ENCODE data around the gene LIMD2. TPM values are rescaled to one million over a fixed set of nuclear protein-coding genes. Genes with fewer than 3 reads are reported as not detected.
"Not testable (repeated sequence)": the region's sequence is repeated elsewhere in the genome, so short reads cannot be mapped to it uniquely, and the experiment has no call there.

The LIMD2 gene
- total RNA-seq, 4 donors from 2014 or later, result 5.3 to 30.7 (median 12.2) TPM

DNA sequence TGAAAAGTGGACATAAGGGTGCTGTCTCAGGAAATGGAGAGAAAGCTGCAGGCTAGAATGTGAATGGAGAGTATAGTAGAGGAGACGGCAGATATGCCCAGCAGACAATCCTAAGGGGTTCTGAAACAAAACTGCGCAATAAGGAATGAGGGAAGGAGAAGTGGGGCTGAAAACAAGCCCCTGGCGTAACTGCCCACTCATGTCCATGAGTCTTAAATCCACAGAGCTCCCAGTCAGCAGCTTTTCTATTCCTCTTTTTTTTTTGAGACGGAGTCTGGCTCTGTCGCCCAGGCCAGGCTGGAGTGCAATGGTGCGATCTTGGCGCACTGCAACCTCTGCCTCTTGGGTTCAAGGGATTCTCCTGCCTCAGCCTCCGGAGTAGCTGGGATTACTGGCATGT is 35.8 kb upstream of the LIMD2 start:
- in situ Hi-C loops (cut with MboI; ENCODE audit: low pct_ligation_motif_present in 1 of 4, low pct_unique_long_range_greater_than_20kb in 1 of 4, low sequenced_read_pairs in 3 of 4) (no loop called here), intact Hi-C loops (cut with DNase I; ENCODE audit: low total_unique reads) (no loop called here)
- 93 to 96% methylated on average over 5 to 8 of the region's 8 CpGs for WGBS, 2 donors (ENCODE audit: low coverage in 1 of 2)
- no peaks in the 10 kb centered on the region for H3K9me3 ChIP-seq
- peaks cover 0 to 5% (median 0%) of the 10 kb centered on the region in 4 donors for H3K36me3 ChIP-seq
- TF ChIP-seq EP300 (IDR thresholded peaks at IDR 0.05; ENCODE audit: low read depth), result no peak
- TF ChIP-seq, protein P1, sequence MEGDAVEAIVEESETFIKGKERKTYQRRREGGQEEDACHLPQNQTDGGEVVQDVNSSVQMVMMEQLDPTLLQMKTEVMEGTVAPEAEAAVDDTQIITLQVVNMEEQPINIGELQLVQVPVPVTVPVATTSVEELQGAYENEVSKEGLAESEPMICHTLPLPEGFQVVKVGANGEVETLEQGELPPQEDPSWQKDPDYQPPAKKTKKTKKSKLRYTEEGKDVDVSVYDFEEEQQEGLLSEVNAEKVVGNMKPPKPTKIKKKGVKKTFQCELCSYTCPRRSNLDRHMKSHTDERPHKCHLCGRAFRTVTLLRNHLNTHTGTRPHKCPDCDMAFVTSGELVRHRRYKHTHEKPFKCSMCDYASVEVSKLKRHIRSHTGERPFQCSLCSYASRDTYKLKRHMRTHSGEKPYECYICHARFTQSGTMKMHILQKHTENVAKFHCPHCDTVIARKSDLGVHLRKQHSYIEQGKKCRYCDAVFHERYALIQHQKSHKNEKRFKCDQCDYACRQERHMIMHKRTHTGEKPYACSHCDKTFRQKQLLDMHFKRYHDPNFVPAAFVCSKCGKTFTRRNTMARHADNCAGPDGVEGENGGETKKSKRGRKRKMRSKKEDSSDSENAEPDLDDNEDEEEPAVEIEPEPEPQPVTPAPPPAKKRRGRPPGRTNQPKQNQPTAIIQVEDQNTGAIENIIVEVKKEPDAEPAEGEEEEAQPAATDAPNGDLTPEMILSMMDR (IDR thresholded peaks at IDR 0.05), result no peak
- no peak for TF ChIP-seq POLR2AphosphoS5 (IDR thresholded peaks at IDR 0.05)
- TF ChIP-seq POLR2A (IDR thresholded peaks at IDR 0.05), result no peak
- peaks cover 0 to 15% (median 6%) of the 10 kb centered on the region in 4 donors for H3K4me1 ChIP-seq
- H3K4me3 ChIP-seq, result no peak overlapping the region
- H3K27ac ChIP-seq, result no peak overlapping the region
- no peak for DNase-seq
- H3K27me3 ChIP-seq, result no peaks in the 10 kb centered on the region

DNA sequence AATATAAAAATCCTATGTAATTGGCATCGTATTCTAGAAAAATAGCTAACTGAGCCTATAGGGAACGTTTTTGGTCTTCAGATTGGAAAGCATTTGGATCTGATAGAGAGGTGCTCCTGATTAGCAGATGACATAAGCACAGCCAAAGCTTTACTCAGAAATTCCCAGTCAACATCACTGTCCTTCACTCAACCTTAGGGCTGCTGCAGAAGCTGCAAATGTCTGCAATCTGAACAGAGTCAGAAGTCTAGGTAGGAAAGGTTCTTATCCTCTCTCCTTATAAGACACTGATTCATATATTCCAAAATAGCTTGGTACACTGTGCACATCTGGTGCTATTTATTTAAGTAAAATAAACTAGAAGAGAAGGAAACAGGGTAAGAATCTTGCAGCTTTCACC is 22.5 kb upstream of the LIMD2 start:
- in situ Hi-C loops (cut with MboI; ENCODE audit: low pct_ligation_motif_present in 1 of 4, low pct_unique_long_range_greater_than_20kb in 1 of 4, low sequenced_read_pairs in 3 of 4) (no loop called here), intact Hi-C loops (cut with DNase I; ENCODE audit: low total_unique reads) (no loop called here)
- 69 to 84% methylated on average over 2 of the region's 2 CpGs for WGBS, 2 donors (ENCODE audit: low coverage in 1 of 2)
- Histone ChIP-seq H3K9me3 (no peaks in the 10 kb centered on the region), H3K27ac (no peak overlapping the region), H3K27me3 (no peaks in the 10 kb centered on the region), H3K36me3 (peaks cover 0 to 10% (median 0%) of the 10 kb centered on the region in 4 donors), H3K4me1 (no peaks in the 10 kb centered on the region), H3K4me3 (no peak overlapping the region)
- TF ChIP-seq POLR2AphosphoS5 (IDR thresholded peaks at IDR 0.05) (no peak), EP300 (IDR thresholded peaks at IDR 0.05; ENCODE audit: low read depth) (no peak), POLR2A (IDR thresholded peaks at IDR 0.05) (no peak)
- TF ChIP-seq, protein P1 (IDR thresholded peaks at IDR 0.05), result no peak
- no peak for DNase-seq

DNA sequence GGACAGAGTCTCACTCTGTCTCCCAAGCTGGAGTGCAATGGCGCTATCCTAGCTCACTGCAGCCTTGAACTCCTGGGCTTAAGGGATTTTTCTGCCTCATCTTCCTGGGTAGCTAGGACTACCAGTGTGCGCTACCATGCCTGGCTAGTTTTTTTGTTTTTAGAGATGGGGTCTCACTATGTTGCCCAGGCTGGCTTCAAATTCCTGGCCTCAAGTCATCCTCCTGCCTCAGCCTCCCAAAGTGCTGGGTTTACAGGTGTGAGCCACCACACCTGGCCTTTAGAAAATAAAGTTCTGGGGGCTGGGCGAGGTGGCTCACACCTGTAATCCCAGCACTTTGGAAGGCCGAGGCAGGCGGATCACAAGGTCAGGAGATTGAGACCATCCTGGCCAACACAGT is 20.3 kb upstream of the LIMD2 start:
- 100% methylated on average over 5 of the region's 5 CpGs; no CpG with 5 or more reads in 1 of the 2 donors for WGBS, 2 donors (ENCODE audit: low coverage in 1 of 2)
- H3K27ac ChIP-seq; H3K9me3 ChIP-seq; H3K36me3 ChIP-seq; H3K27me3 ChIP-seq; H3K4me3 ChIP-seq; H3K4me1 ChIP-seq; intact Hi-C loops (cut with DNase I; ENCODE audit: low total_unique reads); DNase-seq; in situ Hi-C loops (cut with MboI; ENCODE audit: low pct_ligation_motif_present in 1 of 4, low pct_unique_long_range_greater_than_20kb in 1 of 4, low sequenced_read_pairs in 3 of 4): not testable (repeated sequence)

DNA sequence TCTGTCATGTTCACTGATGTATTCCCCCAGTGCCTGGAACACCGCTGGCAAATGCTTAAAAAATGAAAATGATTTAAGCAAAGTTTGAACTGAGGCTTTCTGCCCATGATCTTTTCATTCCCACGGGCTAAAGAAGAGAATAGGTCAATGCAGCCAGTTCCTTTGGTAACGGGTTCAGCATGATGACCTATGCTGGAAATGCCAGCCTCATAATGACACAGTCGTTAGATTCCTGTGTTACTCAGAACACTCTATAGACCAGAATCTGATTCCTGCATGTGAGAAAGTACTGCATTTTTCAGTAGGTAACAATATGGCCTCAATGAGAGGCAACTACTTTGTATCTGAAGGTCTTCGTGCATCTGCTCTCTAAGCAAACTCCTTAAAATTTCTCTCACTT is 19.1 kb upstream of the LIMD2 start:
- Histone ChIP-seq H3K27ac (no peak overlapping the region), H3K4me1 (no peaks in the 10 kb centered on the region), H3K36me3 (peaks cover 0 to 7% (median 0%) of the 10 kb centered on the region in 4 donors), H3K9me3 (no peaks in the 10 kb centered on the region), H3K4me3 (no peak overlapping the region), H3K27me3 (no peaks in the 10 kb centered on the region)
- no peak for TF ChIP-seq EP300 (IDR thresholded peaks at IDR 0.05; ENCODE audit: low read depth)
- TF ChIP-seq POLR2A (IDR thresholded peaks at IDR 0.05), result no peak
- WGBS, 2 donors (ENCODE audit: low coverage in 1 of 2), result 90 to 93% methylated on average over 5 of the region's 5 CpGs
- DNase-seq, result no peak
- intact Hi-C loops (cut with DNase I; ENCODE audit: low total_unique reads) (no loop called here), in situ Hi-C loops (cut with MboI; ENCODE audit: low pct_ligation_motif_present in 1 of 4, low pct_unique_long_range_greater_than_20kb in 1 of 4, low sequenced_read_pairs in 3 of 4) (no loop called here)

DNA sequence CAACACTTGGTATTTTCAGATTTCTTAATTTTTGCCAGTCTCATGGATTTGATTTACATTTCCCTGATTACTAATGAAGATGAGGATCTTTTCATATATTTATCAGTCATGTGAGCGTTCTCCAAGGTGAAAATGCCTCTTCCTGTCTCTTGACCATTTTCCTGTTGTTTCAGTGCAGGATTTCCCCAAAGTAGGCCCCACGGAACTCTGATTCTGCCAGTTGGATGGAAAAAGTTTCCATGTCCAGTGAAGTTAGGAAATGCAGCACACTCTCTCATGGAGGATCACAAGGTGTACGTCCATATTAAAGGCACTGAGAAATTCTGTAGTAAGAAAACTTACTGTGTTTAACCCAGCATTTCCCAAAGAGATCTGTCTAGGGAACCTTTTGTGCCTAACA is 16.5 kb upstream of the LIMD2 start:
- WGBS, 2 donors (ENCODE audit: low coverage in 1 of 2), result 85 to 94% methylated on average over 3 of the region's 3 CpGs
- Histone ChIP-seq H3K4me1 (no peaks in the 10 kb centered on the region), H3K27me3 (no peaks in the 10 kb centered on the region), H3K4me3 (no peak overlapping the region), H3K36me3 (peaks cover 0 to 30% (median 0%) of the 10 kb centered on the region in 4 donors), H3K9me3 (no peaks in the 10 kb centered on the region), H3K27ac (no peak overlapping the region)
- no peak for TF ChIP-seq POLR2AphosphoS5 (IDR thresholded peaks at IDR 0.05)
- TF ChIP-seq, protein P1 (IDR thresholded peaks at IDR 0.05), result no peak
- no peak for TF ChIP-seq EP300 (IDR thresholded peaks at IDR 0.05; ENCODE audit: low read depth)
- TF ChIP-seq POLR2A (IDR thresholded peaks at IDR 0.05), result no peak
- no peak for DNase-seq
- in situ Hi-C loops (cut with MboI; ENCODE audit: low pct_ligation_motif_present in 1 of 4, low pct_unique_long_range_greater_than_20kb in 1 of 4, low sequenced_read_pairs in 3 of 4), result no loop called here
- intact Hi-C loops (cut with DNase I; ENCODE audit: low total_unique reads), result no loop called here

Measured in transverse colon (tissue), 4 donors.